CD14-positive monocyte (primary cell): ENCODE measurements around the gene POLH. TPM values are rescaled to one million over a fixed set of nuclear protein-coding genes. Genes with fewer than 3 reads are reported as not detected.
"Not testable (repeated sequence)": the region's sequence is repeated elsewhere in the genome, so short reads cannot be mapped to it uniquely, and the experiment has no call there.

Experiments
- DNase-seq, 3 donors: peaks; one replicate each; pipeline ENCODE4 v3.0.0-alpha.2; 2011 to 2022
- H2AFZ ChIP-seq: 2 replicates; pipeline ENCODE4 v1.6.0; 2012; ENCODE audit warnings: mild to moderate bottlenecking, low read depth, low read length, inconsistent platforms; ENCODE audit not compliant: insufficient read depth, poor library complexity, severe bottlenecking
- H3K27ac ChIP-seq, 2 donors: 1 replicate in 1 of 2; 2 replicates in 1 of 2; pipeline ENCODE4 v1.5.1; 2012 to 2013; ENCODE audit warnings: low read length in 2 of 2, control low read depth in 1 of 2, inconsistent platforms in 1 of 2, low read depth in 1 of 2, mild to moderate bottlenecking in 1 of 2
- H3K27me3 ChIP-seq, 2 donors: one replicate each; pipeline versions ENCODE4 v1.6.0 to v1.6.1; 2011 to 2013; ENCODE audit warnings: low read length in 2 of 2; ENCODE audit not compliant: control insufficient read depth in 2 of 2, insufficient read depth in 2 of 2
- H3K36me3 ChIP-seq, 2 donors: replicated peaks in 1 of 2; 1 replicate in 1 of 2; 2 replicates in 1 of 2; pipeline versions ENCODE4 v1.5.1 to v1.6.1; 2012 to 2013; ENCODE audit warnings: low read length in 2 of 2, control low read depth in 1 of 2, inconsistent platforms in 1 of 2, mild to moderate bottlenecking in 1 of 2; ENCODE audit not compliant: insufficient read depth in 2 of 2, control insufficient read depth in 1 of 2
- H3K4me1 ChIP-seq, 2 donors: 1 replicate in 1 of 2; 2 replicates in 1 of 2; pipeline versions ENCODE4 v1.5.1 to v1.6.1; 2012 to 2013; ENCODE audit warnings: low read length in 2 of 2, control low read depth in 1 of 2, inconsistent platforms in 1 of 2, mild to moderate bottlenecking in 1 of 2, moderate library complexity in 1 of 2; ENCODE audit not compliant: insufficient read depth in 2 of 2, control insufficient read depth in 1 of 2
- H3K4me2 ChIP-seq: replicated peaks from 2 replicates; pipeline ENCODE3; 2012; ENCODE audit warnings: low read length, moderate library complexity, mild to moderate bottlenecking; ENCODE audit not compliant: poor library complexity, severe bottlenecking; ENCODE audit errors: extremely low read depth
- H3K4me3 ChIP-seq, 3 experiments: fragments of 200-600 bp in 1 of 3; sonication (generic) in 1 of 3; replicated peaks in 1 of 3; 1 replicate in 2 of 3; 2 replicates in 1 of 3; pipeline ENCODE4 v1.5.1; 2011 to 2013; ENCODE audit warnings: low read length in 3 of 3, mild to moderate bottlenecking in 3 of 3, control low read depth in 2 of 3, low read depth in 2 of 3, inconsistent platforms in 1 of 3, moderate library complexity in 1 of 3
- H3K79me2 ChIP-seq: 2 replicates; pipeline ENCODE4 v1.6.0; 2012; ENCODE audit warnings: mild to moderate bottlenecking, control low read depth, inconsistent platforms, low read length, moderate library complexity; ENCODE audit not compliant: insufficient read depth
- H3K9ac ChIP-seq: 2 replicates; pipeline ENCODE4 v1.6.0; 2017; ENCODE audit warnings: low read length, mild to moderate bottlenecking; ENCODE audit not compliant: insufficient read depth, poor library complexity, severe bottlenecking
- H3K9me3 ChIP-seq, 2 donors: replicated peaks in 1 of 2; 1 replicate in 1 of 2; 2 replicates in 1 of 2; pipeline versions ENCODE4 v1.5.1 to v1.6.1; 2012 to 2013; ENCODE audit warnings: low read length in 2 of 2, control low read depth in 1 of 2; ENCODE audit not compliant: control insufficient read depth in 1 of 2, insufficient read depth in 1 of 2
- H4K20me1 ChIP-seq: 2 replicates; pipeline ENCODE4 v1.6.0; 2012; ENCODE audit warnings: mild to moderate bottlenecking, low read length, control low read depth, moderate library complexity; ENCODE audit not compliant: insufficient read depth
- H3K27ac Mint-ChIP-seq, 7 donors: one replicate each; pipeline ENCODE4 v1.8.0; 2020; ENCODE audit warnings: mild to moderate bottlenecking in 7 of 7, mixed read lengths in 7 of 7, moderate library complexity in 6 of 7, inconsistent platforms in 2 of 7
- H3K27me3 Mint-ChIP-seq, 3 donors: one replicate each; pipeline ENCODE4 v1.8.0; 2021 to 2022; ENCODE audit warnings: low read depth in 3 of 3, mild to moderate bottlenecking in 3 of 3, mixed read lengths in 3 of 3, moderate library complexity in 3 of 3, inconsistent platforms in 1 of 3
- H3K36me3 Mint-ChIP-seq, 2 donors: one replicate each; pipeline ENCODE4 v1.8.0; 2020; ENCODE audit warnings: mixed read lengths in 2 of 2, inconsistent platforms in 1 of 2, mild to moderate bottlenecking in 1 of 2
- H3K4me1 Mint-ChIP-seq: one replicate; pipeline ENCODE4 v1.8.0; 2020; ENCODE audit warnings: mild to moderate bottlenecking, mixed read lengths
- H3K4me3 Mint-ChIP-seq, 2 donors: one replicate each; pipeline ENCODE4 v1.8.0; 2020; ENCODE audit warnings: mild to moderate bottlenecking in 2 of 2, mixed read lengths in 2 of 2, moderate library complexity in 1 of 2
- H3K9me3 Mint-ChIP-seq, 7 donors: one replicate each; pipeline ENCODE4 v1.8.0; 2020 to 2022; ENCODE audit warnings: mixed read lengths in 7 of 7, mild to moderate bottlenecking in 6 of 7, moderate library complexity in 6 of 7, inconsistent platforms in 2 of 7
- CTCF ChIP-seq: fragments of 200-600 bp; IDR thresholded peaks from one replicate; pipeline ENCODE4 v1.8.0; 2022; ENCODE audit warnings: antibody characterized with exemption, mild to moderate bottlenecking
- WGBS: methylation state at CpG from one replicate; pipeline ENCODE4 v1.1.5; 2013; ENCODE audit warnings: missing lambda C conversion rate; ENCODE audit not compliant: insufficient coverage; 5-methylcytosine and 5-hydroxymethylcytosine counted together
- intact Hi-C, 2 donors: fragments of 100-400 bp; cut with micrococcal nuclease; formaldehyde crosslinking; loops; one replicate each; pipeline versions ENCODE4 v1.15.0 to v1.15.1; 2023
- polyA plus RNA-seq, 3 donors: library from polyadenylated mRNA; depleted of rRNA in 1 of 3; unstranded in 2 of 3; stranded (reverse) in 1 of 3; fragments of 300-500 nt in 2 of 3; fragments of >200 nt in 1 of 3; fragmentation: Illumina TruSeq in 2 of 3; gene quantifications; 1 replicate in 2 of 3; 2 replicates in 1 of 3; pipeline ENCODE4 v1.2.3, GENCODE V29; 2012 to 2021

POLH gene
- polyA plus RNA-seq, 3 donors, result 2.0 to 2.6 (median 2.1) TPM

- not testable (repeated sequence) for H3K79me2 ChIP-seq, H3K9me3 Mint-ChIP-seq, H3K4me1 ChIP-seq
These were observed 36.6 kb upstream of the POLH start for GRCh38 chr6:43539409-43539808.

DNA sequence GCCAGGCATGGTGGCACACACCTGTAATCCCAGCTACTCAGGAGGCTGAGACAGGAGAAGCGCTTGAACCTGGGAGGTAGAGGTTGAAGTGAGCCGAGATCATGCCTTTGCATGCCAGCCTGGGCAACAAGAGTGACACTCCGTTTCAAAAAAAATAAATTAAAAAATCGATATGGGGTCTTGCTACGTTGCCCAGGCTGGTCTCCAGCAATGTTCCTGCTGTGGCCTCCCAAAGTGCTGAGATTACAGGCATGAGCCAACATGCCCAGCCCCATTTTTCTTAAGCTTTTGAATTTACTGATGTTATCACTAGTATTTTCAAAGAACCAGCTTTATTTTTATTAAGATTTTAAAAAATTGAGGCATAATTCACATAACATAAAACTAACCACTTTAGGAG is 35.5 kb upstream of the POLH start:
- Histone ChIP-seq H3K36me3 (peaks cover 54 to 75% of the 10 kb centered on the region in 2 donors), H4K20me1 (no peaks in the 10 kb centered on the region), H2AFZ (no peak overlapping the region), H3K27ac (no peak overlapping the region), H3K27me3 (no peaks in the 10 kb centered on the region), H3K9me3 (no peaks in the 10 kb centered on the region), H3K79me2 (no peaks in the 10 kb centered on the region), H3K4me2 (no peak overlapping the region), H3K4me1 (no peaks in the 10 kb centered on the region), H3K9ac (no peak overlapping the region), H3K4me3 (no peak overlapping the region)
- no peak for DNase-seq
- no peak overlapping the region for H3K4me3 Mint-ChIP-seq
- H3K27me3 Mint-ChIP-seq, result no peaks in the 10 kb centered on the region
- no peaks in the 10 kb centered on the region for H3K9me3 Mint-ChIP-seq
- intact Hi-C loops, result no loop called here
- H3K27ac Mint-ChIP-seq, result no peak overlapping the region
- H3K4me1 Mint-ChIP-seq, result no peaks in the 10 kb centered on the region
- no peak for TF ChIP-seq CTCF
- WGBS, result 100% methylated on average over 3 of the region's 5 CpGs
- H3K36me3 Mint-ChIP-seq, result peaks cover 46 to 76% of the 10 kb centered on the region in 2 donors

More at GRCh38 chr6:43539409-43539808, 36.6 kb upstream of the POLH start:
- DNase-seq, H2AFZ ChIP-seq, H3K4me2 ChIP-seq, H3K9me3 ChIP-seq, H3K27me3 ChIP-seq, H3K4me1 Mint-ChIP-seq, H3K27me3 Mint-ChIP-seq, H4K20me1 ChIP-seq, intact Hi-C loops, H3K4me3 ChIP-seq, H3K27ac ChIP-seq, H3K27ac Mint-ChIP-seq, H3K9ac ChIP-seq, H3K4me3 Mint-ChIP-seq: not testable (repeated sequence)
- WGBS, result 99% methylated on average over 16 of the region's 20 CpGs
- H3K36me3 ChIP-seq, result peaks cover 43 to 65% of the 10 kb centered on the region in 2 donors
- peaks cover 44 to 76% of the 10 kb centered on the region in 2 donors for H3K36me3 Mint-ChIP-seq
